Esophagus mucosa (tissue), 1 donor: ENCODE results near the gene GPR161. TPM values are rescaled to one million over a fixed set of nuclear protein-coding genes. Genes with fewer than 3 reads are reported as not detected.

Experiments
- total RNA-seq: library from RNA; stranded (reverse); gene quantifications from one replicate; pipeline ENCODE4 v1.2.4, GENCODE V29; 2023
- donor health status: DM: yes; HTN: yes; CAD: no.

The GPR161 gene
- total RNA-seq, 1 donor from 2014 or later: 4.0 TPM

Other genes starting within 250 kb of the GPR161 start
- not detected for gene ADCY10, start 222.8 kb downstream of the GPR161 start, total RNA-seq
- 32.4 TPM for gene DCAF6, start 200.2 kb downstream of the GPR161 start, total RNA-seq
- gene MPC2, start 199.9 kb downstream of the GPR161 start, total RNA-seq: 53.9 TPM
- gene TIPRL, start 42.0 kb upstream of the GPR161 start, total RNA-seq: 30.9 TPM
- gene SFT2D2, start 89.1 kb upstream of the GPR161 start, total RNA-seq: 46.9 TPM
- gene TBX19, start 143.9 kb upstream of the GPR161 start, total RNA-seq: 0.60 TPM